GM18508 (cell line): ENCODE data around the gene CCDC191.

ENCODE experiments used
- ATAC-seq: cut with Tn5 transposase; IDR thresholded peaks from one replicate; pipeline ENCODE4 v1.9.1; 2021; ENCODE audit warnings: moderate number of reproducible peaks; ENCODE audit not compliant: insufficient read depth, unreplicated experiment

The CCDC191 gene

DNA sequence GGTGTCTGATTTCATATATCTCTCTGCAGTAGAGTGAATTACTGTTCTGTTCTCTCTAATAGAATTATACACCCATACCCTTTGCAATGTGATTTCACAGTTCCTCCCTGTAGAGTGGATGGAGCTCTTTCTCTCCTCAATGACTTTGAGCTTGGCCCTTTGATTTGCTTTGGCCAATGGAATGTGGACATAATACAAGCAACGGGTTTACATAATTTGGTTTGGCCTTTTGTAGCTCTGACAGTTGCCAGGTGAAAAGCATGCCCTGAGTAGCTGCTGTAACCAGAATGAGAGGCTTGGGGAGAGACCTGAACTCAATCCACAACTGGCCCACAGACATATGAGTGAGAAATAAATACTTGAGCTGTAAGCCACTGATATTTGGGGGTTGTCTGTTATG, 76.4 kb downstream of the CCDC191 start:
- no peak for ATAC-seq

DNA sequence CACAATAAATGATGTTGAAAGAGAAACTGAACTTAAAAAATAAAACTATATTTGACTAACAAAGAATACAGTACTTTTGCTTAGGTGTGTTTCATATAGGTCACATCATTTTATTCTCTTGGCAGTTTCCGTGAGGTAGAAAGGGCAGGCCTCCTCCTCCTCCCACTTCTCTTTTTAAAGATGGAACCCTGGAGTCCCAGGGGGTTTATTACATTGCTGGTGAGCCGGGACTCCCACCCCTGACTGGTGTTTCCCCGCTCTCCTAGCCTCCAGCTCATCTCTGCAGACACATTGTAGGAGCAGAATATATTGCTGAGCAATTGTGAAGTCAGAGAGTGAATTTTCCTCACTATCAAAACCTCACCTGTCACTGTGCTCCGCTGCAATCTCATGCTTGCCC, 78.5 kb downstream of the CCDC191 start:
- ATAC-seq = no peak

DNA sequence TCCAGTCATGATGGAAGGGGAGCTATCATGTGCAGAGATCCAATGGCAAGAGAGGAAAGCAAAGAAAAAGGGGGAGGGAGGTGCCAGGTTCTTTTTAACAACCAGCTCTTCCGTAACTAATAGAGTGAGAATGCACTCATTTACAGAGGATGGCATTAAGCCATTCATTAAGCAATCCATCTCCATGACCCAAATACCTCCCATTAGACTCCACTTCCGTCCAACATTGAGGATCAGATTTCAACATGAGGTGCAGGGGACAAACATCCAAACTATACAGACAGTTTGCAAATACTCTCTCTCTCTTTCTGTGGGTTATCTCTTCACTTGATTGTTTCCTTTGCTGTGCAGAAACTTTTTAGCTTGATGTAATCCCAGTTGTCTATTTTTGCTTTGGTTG, 87.3 kb downstream of the CCDC191 start:
- no peak for ATAC-seq

DNA sequence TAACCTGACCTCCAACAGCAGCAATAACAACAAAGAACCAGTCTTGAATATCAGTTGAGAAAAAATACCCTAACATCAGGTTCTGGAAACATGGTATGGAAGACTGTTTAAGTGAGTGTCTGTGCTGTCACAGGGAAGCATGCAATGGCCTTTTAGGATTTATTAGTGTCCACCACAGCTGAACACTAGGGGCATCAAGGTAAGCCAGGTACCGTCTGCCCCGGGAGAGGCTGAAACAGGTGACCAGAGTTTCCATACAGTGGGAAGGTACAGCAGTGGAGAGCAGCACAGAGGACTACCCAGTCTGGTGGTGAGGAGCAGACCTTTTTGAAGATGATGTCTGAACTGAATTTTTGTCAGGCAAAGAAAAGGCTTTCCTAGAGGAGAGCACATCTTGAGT, 90.2 kb downstream of the CCDC191 start:
- ATAC-seq = no peak

DNA sequence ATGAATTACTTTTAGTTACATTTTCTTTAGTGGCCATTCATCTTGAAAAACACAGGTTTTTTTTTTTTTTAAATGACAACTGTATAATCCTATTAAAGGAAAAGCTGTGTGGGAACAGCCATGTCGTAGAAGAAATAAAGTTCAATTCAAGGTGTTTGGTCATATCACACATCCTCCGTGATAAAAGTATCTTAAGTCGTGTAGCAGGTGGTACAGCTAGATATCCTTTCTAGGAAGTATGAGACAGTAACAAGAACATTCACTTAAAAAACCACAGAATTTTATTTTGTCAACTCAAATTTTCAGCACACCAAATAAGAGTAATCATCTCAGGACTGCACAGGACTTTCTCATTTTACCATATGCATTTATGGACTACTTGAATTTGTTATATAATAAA, 92.4 kb downstream of the CCDC191 start:
- ATAC-seq = no peak

DNA sequence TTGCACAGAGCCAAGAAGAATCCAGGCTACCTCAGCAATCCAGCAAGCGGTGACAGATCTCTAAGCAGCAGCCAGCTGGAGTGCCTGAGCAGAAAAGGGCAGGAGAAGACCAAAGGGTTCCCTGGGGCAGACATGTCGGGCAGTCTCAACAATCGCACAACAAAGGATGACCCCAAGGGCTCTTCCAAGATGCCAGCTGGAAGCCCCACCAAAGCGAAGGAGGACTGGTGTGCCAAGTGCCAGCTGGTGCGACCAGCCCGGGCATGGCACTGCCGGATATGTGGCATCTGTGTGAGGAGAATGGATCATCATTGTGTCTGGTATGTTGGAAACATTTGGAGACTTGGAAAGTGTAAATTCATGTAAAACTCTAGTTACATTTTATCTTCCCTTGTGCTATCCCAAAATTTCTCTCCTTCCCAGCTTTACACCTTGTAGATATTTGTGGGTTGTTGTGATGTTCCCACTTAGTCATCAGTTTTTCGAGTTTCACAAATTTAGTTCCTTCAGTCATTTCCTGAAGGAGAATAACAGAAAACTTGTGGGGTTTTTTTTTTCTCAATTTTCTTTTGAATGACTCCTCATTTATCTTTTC, 102.1 kb downstream of the CCDC191 start:
- no peak for ATAC-seq

DNA sequence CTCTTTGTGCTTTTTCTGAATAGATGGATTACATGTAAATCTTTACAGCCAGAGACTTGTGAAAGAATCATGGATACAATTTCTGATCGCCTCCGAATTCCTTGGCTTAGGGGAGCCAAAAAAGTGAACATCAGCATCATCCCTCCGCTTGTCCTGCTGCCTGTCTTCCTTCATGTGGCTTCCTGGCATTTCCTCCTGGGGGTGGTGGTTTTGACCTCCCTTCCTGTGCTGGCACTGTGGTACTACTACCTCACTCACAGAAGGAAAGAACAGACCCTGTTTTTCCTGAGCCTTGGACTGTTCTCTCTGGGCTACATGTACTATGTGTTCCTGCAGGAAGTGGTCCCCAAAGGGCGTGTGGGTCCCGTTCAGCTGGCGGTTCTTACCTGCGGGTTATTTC, 102.6 kb downstream of the CCDC191 start:
- no peak for ATAC-seq

DNA sequence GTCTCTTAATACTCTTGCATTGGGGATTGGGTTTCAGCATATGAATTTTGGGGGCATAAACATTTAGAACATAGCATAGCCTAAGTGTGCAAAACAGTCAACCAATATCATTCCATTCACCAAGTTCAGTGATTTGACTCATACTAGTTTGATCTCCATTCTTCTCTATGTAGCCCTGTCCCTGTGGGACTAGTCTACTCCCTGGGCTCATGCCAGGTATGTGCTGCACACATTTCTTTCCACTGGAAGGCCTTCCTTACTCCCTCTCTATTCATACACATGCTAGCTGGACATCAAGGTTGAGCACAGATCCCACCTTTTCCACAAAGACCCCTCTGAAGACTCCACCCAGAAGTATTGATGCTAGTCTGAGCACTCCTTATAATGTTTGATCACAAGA, 103.4 kb downstream of the CCDC191 start:
- ATAC-seq = no peak

DNA sequence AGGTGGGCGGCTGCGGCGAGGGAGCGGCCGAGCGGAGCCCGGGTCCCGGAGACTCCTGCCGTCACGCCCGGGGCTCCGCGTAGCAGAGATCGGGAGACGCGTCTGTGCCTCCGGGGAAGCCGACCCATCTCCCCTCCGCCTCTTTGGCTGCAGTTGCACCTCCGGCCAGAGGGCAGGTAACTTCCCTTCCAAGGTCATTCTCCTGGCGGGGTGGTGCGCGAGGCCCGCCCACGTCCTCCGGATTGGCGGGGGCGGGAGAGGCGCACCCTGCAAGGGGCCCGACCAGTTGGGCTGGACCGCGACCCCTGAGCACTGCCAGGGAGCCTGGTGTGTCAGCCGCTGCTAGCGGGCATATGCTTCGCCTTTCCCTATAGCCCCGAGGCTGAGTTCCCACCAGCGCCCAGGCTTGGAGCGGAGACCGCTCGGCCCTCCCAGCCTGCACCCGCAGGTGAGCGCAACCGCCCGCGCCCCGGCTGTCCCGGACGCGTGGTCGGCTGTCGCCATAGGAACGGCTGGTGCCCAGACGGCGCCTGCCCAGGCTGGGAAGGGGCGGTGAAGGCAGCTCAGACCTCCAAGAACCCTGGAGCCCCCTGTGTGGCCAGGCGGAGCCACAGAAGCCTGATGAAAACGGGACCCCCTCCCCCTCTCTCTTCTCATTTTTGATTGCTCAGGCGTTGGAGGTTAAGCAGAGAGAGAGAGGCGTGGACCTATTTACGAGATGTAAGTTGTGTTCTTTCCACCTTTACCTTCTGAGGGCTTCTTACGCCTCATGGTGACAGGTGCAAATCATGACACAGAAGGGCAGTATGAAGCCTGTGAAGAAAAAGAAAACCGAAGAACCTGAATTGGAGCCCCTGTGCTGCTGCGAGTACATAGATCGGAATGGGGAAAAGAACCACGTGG, 108.1 kb downstream of the CCDC191 start:
- ATAC-seq = no peak

DNA sequence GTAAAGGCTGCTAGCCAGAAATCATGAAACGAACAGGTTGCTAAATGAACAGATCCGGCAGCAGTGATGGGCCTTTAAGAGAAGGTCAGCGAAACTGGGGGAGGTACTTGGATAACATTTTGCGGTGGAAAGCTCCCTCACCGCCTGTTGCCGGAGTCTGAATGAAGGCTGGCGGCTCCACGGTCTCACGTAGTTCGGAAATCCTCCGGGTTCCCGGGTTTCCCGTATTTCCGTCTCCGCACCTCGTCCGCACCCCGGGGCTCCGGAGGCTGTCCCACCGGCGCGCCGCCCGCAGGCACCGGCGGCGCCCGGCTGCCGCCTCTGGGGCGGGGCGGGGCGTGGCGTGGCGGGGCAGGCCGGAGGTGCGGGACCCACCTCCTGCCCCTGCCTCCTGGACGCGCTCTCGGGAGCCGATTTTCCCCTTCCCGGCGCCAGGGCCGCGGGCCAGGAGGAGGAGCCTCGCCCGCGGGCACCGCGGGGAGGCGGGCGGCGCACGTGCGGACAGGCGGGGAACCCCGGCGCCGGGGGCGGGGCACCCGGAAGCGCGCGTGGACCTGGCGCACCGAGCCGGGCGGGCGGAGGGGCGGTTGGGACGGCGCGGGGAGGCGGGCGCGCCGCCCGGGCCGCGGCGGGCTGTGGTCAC, 108.8 kb downstream of the CCDC191 start, which contains the start of gene ZDHHC23:
TSS of gene ZDHHC23 (plus strand) at position 642 of the 643 bp plus-strand sequence. CDS start 790 bp downstream, outside the sequence.
- ATAC-seq = no peak

DNA sequence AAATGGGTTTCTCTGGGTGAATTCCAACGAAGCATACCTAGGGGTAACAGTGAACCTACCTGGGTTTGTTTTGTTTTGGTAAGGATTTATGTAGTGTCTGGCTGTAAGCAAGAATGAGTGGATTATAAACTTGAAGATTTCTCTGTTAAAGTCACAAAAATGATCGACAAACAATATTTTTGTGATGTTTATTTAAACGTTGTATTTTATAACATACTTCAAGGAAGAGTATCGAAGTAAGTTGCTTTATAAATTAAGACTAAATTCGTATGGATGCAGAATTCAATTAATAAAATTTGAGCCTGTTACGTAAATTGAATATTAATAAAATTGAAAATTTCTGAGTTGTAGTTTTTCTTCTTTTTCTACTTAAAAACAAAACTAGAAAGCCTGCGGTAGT, 109.5 kb downstream of the CCDC191 start:
- ATAC-seq = no peak

DNA sequence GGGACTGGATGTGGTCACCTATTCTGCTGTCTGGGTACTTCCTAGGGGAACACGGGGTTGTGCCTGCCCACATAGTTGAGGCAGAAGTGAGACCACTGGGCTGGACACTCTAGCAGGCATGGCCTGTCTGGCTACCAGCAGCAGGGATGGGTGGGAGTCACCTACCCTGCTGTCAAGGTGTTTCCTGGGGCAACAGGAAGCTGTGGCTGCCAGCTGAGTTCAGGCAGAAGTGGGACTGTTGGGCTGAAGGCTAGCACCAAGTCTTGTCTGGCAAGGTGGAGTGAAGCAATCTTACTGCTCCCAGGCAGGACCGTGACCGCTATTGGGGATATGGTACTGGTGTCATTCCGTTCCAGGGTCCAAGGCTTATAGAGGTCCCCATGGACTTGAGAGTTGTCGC, 128.8 kb downstream of the CCDC191 start:
- ATAC-seq = no peak

DNA sequence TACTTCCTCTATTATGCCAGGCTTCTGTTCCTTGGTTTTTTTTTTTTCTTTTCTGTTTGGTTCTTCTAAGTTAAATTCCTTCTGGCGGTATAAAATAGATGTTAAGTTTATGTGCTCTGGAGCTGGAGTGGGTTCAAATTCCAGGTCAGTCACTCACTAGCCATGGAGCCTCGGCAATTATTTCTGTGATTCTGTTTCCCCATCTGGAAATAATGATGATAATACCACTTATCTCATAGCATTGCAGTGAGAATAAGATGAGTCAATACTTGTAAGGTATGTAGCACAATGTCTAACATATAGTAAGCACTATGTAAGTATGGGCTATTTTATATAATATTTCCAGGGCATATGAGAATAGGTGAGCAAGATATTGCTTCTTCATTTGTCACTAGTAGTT, 141.7 kb downstream of the CCDC191 start:
- ATAC-seq = no peak
